NCI-H526 (cell line): ENCODE results near the gene PSME3.

ENCODE experiments used
- DNase-seq, 2 experiments: peaks; one replicate each; lab custom pipeline; 2025; lab: John Stamatoyannopoulos, UW

Gene PSME3

GRCh38 chr17:42817866-42818265 lies 15.3 kb upstream of the PSME3 start:
- no peak for DNase-seq

- no peak for DNase-seq
These were observed 14.8 kb upstream of the PSME3 start for GRCh38 chr17:42818379-42818778.

- peak; percentile 30 to 74 for DNase-seq
These were observed 13.2 kb upstream of the PSME3 start for GRCh38 chr17:42819939-42820535.

- no peak for DNase-seq
These were observed 12.0 kb upstream of the PSME3 start for GRCh38 chr17:42821176-42821575.

GRCh38 chr17:42827472-42827871 lies 5.7 kb upstream of the PSME3 start:
- DNase-seq, result no peak

GRCh38 chr17:42830971-42831370 lies 2.2 kb upstream of the PSME3 start:
- DNase-seq, result no peak

GRCh38 chr17:42832213-42832933 lies 824 bp upstream of the PSME3 start:
- peak in 1 of 2 experiments; percentile 39 for DNase-seq

- no peak for DNase-seq
These were observed 698 bp downstream of the PSME3 start for GRCh38 chr17:42833767-42834422.

- DNase-seq, result no peak
These were observed 2.5 kb downstream of the PSME3 start for GRCh38 chr17:42835732-42836131.

GRCh38 chr17:42841975-42842685 lies 8.9 kb downstream of the PSME3 start:
- DNase-seq, result no peak

- DNase-seq, result peak; percentile 24 to 45
These were observed 10.2 kb downstream of the PSME3 start for GRCh38 chr17:42843358-42843934.

GRCh38 chr17:42844271-42844670 lies 11.1 kb downstream of the PSME3 start, which contains the start of gene AOC2:
Gene AOC2 (plus strand): TSS chr17:42844580. CDS start chr17:42844627, 47 bp downstream.
- DNase-seq, result no peak

GRCh38 chr17:42844761-42845555 lies 11.8 kb downstream of the PSME3 start:
- DNase-seq, result no peak

- no peak for DNase-seq
These were observed 12.3 kb downstream of the PSME3 start for GRCh38 chr17:42845556-42845917.

GRCh38 chr17:42845918-42846593 lies 12.9 kb downstream of the PSME3 start:
- DNase-seq, result no peak

GRCh38 chr17:42846594-42847280 lies 13.5 kb downstream of the PSME3 start:
- no peak for DNase-seq

- DNase-seq, result no peak
These were observed 14.9 kb downstream of the PSME3 start for GRCh38 chr17:42848093-42848492.

- DNase-seq, result no peak
These were observed 15.8 kb downstream of the PSME3 start for GRCh38 chr17:42849031-42849430.

- DNase-seq, result no peak
These were observed 16.4 kb downstream of the PSME3 start for GRCh38 chr17:42849451-42850181.
